Tibial nerve (tissue), 4 donors: ENCODE results near the gene MCF2L. TPM values are rescaled to one million over a fixed set of nuclear protein-coding genes. Genes with fewer than 3 reads are reported as not detected.
A peak's percentile ranks its signal among the peaks of the same experiment; 100 is the strongest.
"Not testable (repeated sequence)": the region's sequence is repeated elsewhere in the genome, so short reads cannot be mapped to it uniquely, and the experiment has no call there.

Source experiments
- DNase-seq, 2 donors: peaks; one replicate each; pipeline ENCODE4 v3.0.0-alpha.2; 2019; ENCODE audit warnings: low spot score in 2 of 2
- H3K27ac ChIP-seq, 4 donors: fragments of 200-600 bp; sonication (generic) in 3 of 4; one replicate each; pipeline ENCODE4 v1.5.1; 2017 to 2019; ENCODE audit warnings: mild to moderate bottlenecking in 1 of 4
- H3K27me3 ChIP-seq, 2 donors: fragments of 200-600 bp; sonication (generic) in 1 of 2; one replicate each; pipeline versions ENCODE4 v1.5.1 to v1.6.0; 2017 to 2019
- H3K36me3 ChIP-seq, 3 donors: fragments of 200-600 bp; sonication (generic); one replicate each; pipeline ENCODE4 v1.5.1; 2018 to 2019
- H3K4me1 ChIP-seq, 4 donors: fragments of 200-600 bp; sonication (generic) in 3 of 4; one replicate each; pipeline ENCODE4 v1.5.1; 2017 to 2019
- H3K4me3 ChIP-seq, 4 donors: fragments of 200-600 bp; sonication (generic) in 3 of 4; one replicate each; pipeline ENCODE4 v1.5.1; 2017 to 2019; ENCODE audit warnings: mild to moderate bottlenecking in 1 of 4, moderate library complexity in 1 of 4
- H3K9me3 ChIP-seq, 4 donors: fragments of 200-600 bp; sonication (generic) in 3 of 4; one replicate each; pipeline ENCODE4 v1.5.1; 2017 to 2019
- CTCF ChIP-seq, 5 experiments: fragments of 200-600 bp in 3 of 5; fragments of 450-650 bp in 2 of 5; sonication (generic) in 3 of 5; IDR thresholded peaks; one replicate each; pipeline ENCODE4 v1.5.1; 2016 to 2019; ENCODE audit warnings: antibody characterized with exemption in 5 of 5, mild to moderate bottlenecking in 3 of 5, moderate library complexity in 2 of 5
- EP300 ChIP-seq, 2 donors: sonication (generic); formaldehyde crosslinking; IDR thresholded peaks; one replicate each; pipeline ENCODE4 v1.6.1; 2017; ENCODE audit warnings: antibody characterized with exemption in 2 of 2, mild to moderate bottlenecking in 1 of 2
- POLR2A ChIP-seq, 2 donors: fragments of 450-650 bp; IDR thresholded peaks; one replicate each; pipeline ENCODE4 v1.6.1; 2017; ENCODE audit warnings: antibody characterized with exemption in 2 of 2, mild to moderate bottlenecking in 2 of 2, moderate library complexity in 2 of 2
- WGBS, 2 donors: methylation state at CpG; one replicate each; pipeline ENCODE4 v1.1.5; 2018; 5-methylcytosine and 5-hydroxymethylcytosine counted together
- total RNA-seq, 4 donors: library from RNA; depleted of rRNA; stranded (reverse); fragments of >200 nt; gene quantifications; one replicate each; pipeline ENCODE4 v1.1.0, GENCODE V29; 2016

Gene MCF2L
- total RNA-seq, 4 donors from 2014 or later: 30.1 to 82.6 (median 45.3) TPM

DNA sequence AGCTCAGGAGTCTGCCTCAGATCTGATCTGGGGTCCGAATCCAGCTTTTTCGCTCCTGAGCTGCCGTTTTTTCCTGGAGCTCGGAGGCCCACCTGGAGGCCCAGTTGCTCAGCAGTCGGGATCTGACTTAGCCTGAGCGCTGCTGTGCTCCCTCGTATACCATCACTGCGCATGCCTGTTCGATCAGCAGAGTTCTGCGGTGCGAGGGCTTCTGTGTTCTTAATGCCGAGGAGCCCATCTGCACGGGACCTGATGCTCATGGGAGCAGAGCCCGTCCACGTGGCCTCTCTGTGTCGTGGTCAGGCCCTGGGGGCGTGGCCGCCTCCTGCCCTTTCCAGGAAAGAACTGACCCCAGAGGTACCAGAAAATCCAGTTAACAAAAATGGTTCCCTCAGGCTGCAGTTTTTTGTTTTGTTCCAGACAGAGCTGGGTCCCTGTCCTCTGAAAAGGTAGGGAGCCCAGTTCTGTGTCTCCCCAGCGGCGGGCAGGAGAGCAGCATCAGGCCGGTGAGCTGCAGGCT lies 57.4 kb downstream of the MCF2L start:
- Histone ChIP-seq H3K27ac (no peak overlapping the region), H3K27me3 (peaks cover 0 to 52% of the 10 kb centered on the region in 2 donors), H3K4me1 (peaks cover 0 to 7% (median 0%) of the 10 kb centered on the region in 4 donors), H3K36me3 (no peaks in the 10 kb centered on the region), H3K9me3 (no peaks in the 10 kb centered on the region), H3K4me3 (no peak overlapping the region)
- DNase-seq: no peak
- no peak for TF ChIP-seq EP300 (IDR thresholded peaks at IDR 0.05)
- no peak for TF ChIP-seq CTCF (IDR thresholded peaks at IDR 0.05)
- no peak for TF ChIP-seq POLR2A (IDR thresholded peaks at IDR 0.05)
- 80 to 89% methylated on average over 21 of the region's 21 CpGs for WGBS, 2 donors

GRCh38 chr13:113027095-113027494 lies 58.1 kb downstream of the MCF2L start:
- Histone ChIP-seq H3K4me3 (no peak overlapping the region), H3K27me3 (peaks cover 0 to 50% of the 10 kb centered on the region in 2 donors), H3K4me1 (peaks cover 0 to 7% (median 0%) of the 10 kb centered on the region in 4 donors), H3K27ac (no peak overlapping the region), H3K9me3 (no peaks in the 10 kb centered on the region), H3K36me3 (no peaks in the 10 kb centered on the region)
- 84 to 87% methylated on average over 13 of the region's 13 CpGs for WGBS, 2 donors
- TF ChIP-seq EP300 (IDR thresholded peaks at IDR 0.05): no peak
- DNase-seq: no peak

- DNase-seq: no peak
- no peak overlapping the region for H3K27ac ChIP-seq
- no peaks in the 10 kb centered on the region for H3K9me3 ChIP-seq
- H3K4me1 ChIP-seq: peaks cover 0 to 7% (median 0%) of the 10 kb centered on the region in 4 donors
- H3K36me3 ChIP-seq: no peaks in the 10 kb centered on the region
- 80 to 83% methylated on average over 16 of the region's 16 CpGs for WGBS, 2 donors
- no peak overlapping the region for H3K4me3 ChIP-seq
- TF ChIP-seq EP300 (IDR thresholded peaks at IDR 0.05) (no peak), POLR2A (IDR thresholded peaks at IDR 0.05) (no peak), CTCF (IDR thresholded peaks at IDR 0.05) (no peak)
- H3K27me3 ChIP-seq: peaks cover 0 to 46% of the 10 kb centered on the region in 2 donors
Measured at GRCh38 chr13:113027566-113027965, 58.6 kb downstream of the MCF2L start.

GRCh38 chr13:113028336-113029060 lies 59.5 kb downstream of the MCF2L start:
- no peaks in the 10 kb centered on the region for H3K9me3 ChIP-seq
- TF ChIP-seq CTCF (IDR thresholded peaks at IDR 0.05) (no peak), EP300 (IDR thresholded peaks at IDR 0.05) (no peak), POLR2A (IDR thresholded peaks at IDR 0.05) (no peak)
- peaks cover 0 to 36% of the 10 kb centered on the region in 2 donors for H3K27me3 ChIP-seq
- no peak overlapping the region for H3K27ac ChIP-seq
- H3K4me3 ChIP-seq: no peak overlapping the region
- DNase-seq: no peak
- 85 to 86% methylated on average over 13 to 14 of the region's 16 CpGs for WGBS, 2 donors
- H3K36me3 ChIP-seq: no peaks in the 10 kb centered on the region
- peaks cover 0 to under 1% (median 0%) of the 10 kb centered on the region in 4 donors for H3K4me1 ChIP-seq

DNA sequence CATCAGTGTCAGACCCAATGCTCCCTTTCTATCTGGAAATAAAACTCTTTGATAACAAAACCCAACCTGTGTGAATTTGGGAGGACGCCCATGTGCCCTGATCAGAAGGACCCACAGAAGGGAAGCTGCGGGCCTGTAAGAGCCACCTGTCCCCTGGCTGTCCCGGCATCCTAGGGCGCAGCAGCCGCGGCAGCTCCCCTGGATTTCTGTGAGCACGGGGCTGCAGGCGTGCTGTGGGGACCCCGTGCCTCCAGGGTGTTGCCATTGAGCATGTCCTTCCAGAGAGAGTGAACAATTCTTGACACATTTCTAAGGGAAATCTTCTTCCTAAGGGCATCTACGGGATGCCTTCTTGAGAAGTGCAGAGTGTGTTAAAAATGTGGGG lies 60.0 kb downstream of the MCF2L start:
- peaks cover 0 to 31% of the 10 kb centered on the region in 2 donors for H3K27me3 ChIP-seq
- H3K4me3 ChIP-seq: no peak overlapping the region
- no peaks in the 10 kb centered on the region for H3K36me3 ChIP-seq
- H3K27ac ChIP-seq: no peak overlapping the region
- no peaks in the 10 kb centered on the region for H3K4me1 ChIP-seq
- DNase-seq: no peak
- WGBS, 2 donors: 70 to 80% methylated on average over 3 to 10 of the region's 10 CpGs
- TF ChIP-seq POLR2A (IDR thresholded peaks at IDR 0.05) (no peak), EP300 (IDR thresholded peaks at IDR 0.05) (no peak)
- H3K9me3 ChIP-seq: no peaks in the 10 kb centered on the region

- H3K4me1 ChIP-seq: peaks cover 0 to under 1% (median 0%) of the 10 kb centered on the region in 4 donors
- 40 to 46% methylated on average over 20 to 22 of the region's 23 CpGs for WGBS, 2 donors
- DNase-seq: no peak
- H3K4me3 ChIP-seq: no peak overlapping the region
- H3K27me3 ChIP-seq: peaks cover 0 to 26% of the 10 kb centered on the region in 2 donors
- H3K9me3 ChIP-seq: no peaks in the 10 kb centered on the region
- TF ChIP-seq POLR2A (IDR thresholded peaks at IDR 0.05): no peak
- no peak for TF ChIP-seq EP300 (IDR thresholded peaks at IDR 0.05)
- TF ChIP-seq CTCF (IDR thresholded peaks at IDR 0.05): peak; percentile 51 to 68 (median 53)
- no peaks in the 10 kb centered on the region for H3K36me3 ChIP-seq
- H3K27ac ChIP-seq: no peak overlapping the region
Measured at GRCh38 chr13:113029487-113030258, 60.7 kb downstream of the MCF2L start.

DNA sequence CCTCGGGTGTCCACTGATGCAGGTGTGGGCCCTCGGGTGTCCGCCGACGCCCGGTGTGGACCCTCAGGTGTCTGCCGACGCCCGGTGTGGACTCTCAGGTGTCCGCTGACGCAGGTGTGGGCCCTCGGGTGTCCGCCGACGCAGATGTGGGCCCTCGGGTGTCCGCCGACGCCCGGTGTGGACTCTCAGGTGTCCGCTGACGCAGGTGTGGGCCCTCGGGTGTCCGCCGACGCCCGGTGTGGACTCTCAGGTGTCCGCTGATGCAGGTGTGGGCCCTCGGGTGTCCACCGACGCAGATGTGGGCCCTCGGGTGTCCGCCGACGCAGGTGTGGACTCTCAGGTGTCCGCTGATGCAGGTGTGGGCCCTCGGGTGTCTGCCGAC lies 61.2 kb downstream of the MCF2L start:
- H3K36me3 ChIP-seq, H3K4me1 ChIP-seq, DNase-seq, H3K9me3 ChIP-seq, H3K4me3 ChIP-seq, H3K27ac ChIP-seq: not testable (repeated sequence)
- WGBS, 2 donors: 71 to 95% methylated on average over 29 to 35 of the region's 38 CpGs
- H3K27me3 ChIP-seq: peaks cover 0 to 24% of the 10 kb centered on the region in 2 donors
